ENCODE data around the gene FOLR2. TPM values are rescaled to one million over a fixed set of nuclear protein-coding genes. Genes with fewer than 3 reads are reported as not detected.
"Not testable (repeated sequence)": the region's sequence is repeated elsewhere in the genome, so short reads cannot be mapped to it uniquely, and the experiment has no call there.

Gene FOLR2
- total and polyA plus RNA-seq, 3 donors from 2014 or later: 1.3 to 37.3 (median 8.7) TPM

- no peaks in the 10 kb centered on the region for H3K27me3 ChIP-seq
- no peaks in the 10 kb centered on the region for H3K36me3 ChIP-seq (ENCODE audit: low read depth, missing control alignments)
- H3K4me3 ChIP-seq: no peak overlapping the region
- WGBS, 2 donors: 78 to 92% methylated on average over 2 to 6 of the region's 6 CpGs
- no peaks in the 10 kb centered on the region for H3K9me3 ChIP-seq
- intact Hi-C loops (cut with DNase I; ENCODE audit: low total_unique reads): no loop called here
- TF ChIP-seq CTCF (IDR thresholded peaks at IDR 0.05) (no peak), POLR2A (IDR thresholded peaks at IDR 0.05) (no peak)
- no peaks in the 10 kb centered on the region for H3K4me1 ChIP-seq
- no peak for DNase-seq
- H3K27ac ChIP-seq: no peak overlapping the region
These were observed 38.9 kb upstream of the FOLR2 start for GRCh38 chr11:72177656-72178055.

GRCh38 chr11:72179049-72179803 is 37.4 kb upstream of the FOLR2 start:
- 83 to 87% methylated on average over 7 of the region's 7 CpGs for WGBS, 2 donors
- H3K4me1 ChIP-seq: no peaks in the 10 kb centered on the region
- no peak for DNase-seq

GRCh38 chr11:72179804-72180396 is 36.7 kb upstream of the FOLR2 start:
- Histone ChIP-seq H3K27ac (no peak overlapping the region), H3K9me3 (no peaks in the 10 kb centered on the region), H3K4me1 (no peaks in the 10 kb centered on the region), H3K27me3 (no peaks in the 10 kb centered on the region), H3K36me3 (ENCODE audit: low read depth, missing control alignments) (no peaks in the 10 kb centered on the region), H3K4me3 (no peak overlapping the region)
- WGBS, 2 donors: 83 to 85% methylated on average over 4 of the region's 4 CpGs
- intact Hi-C loops (cut with DNase I; ENCODE audit: low total_unique reads): no loop called here
- no peak for TF ChIP-seq CTCF (IDR thresholded peaks at IDR 0.05)
- TF ChIP-seq POLR2A (IDR thresholded peaks at IDR 0.05): no peak
- DNase-seq: no peak

More at GRCh38 chr11:72179049-72179803, 37.4 kb upstream of the FOLR2 start:
- H3K9me3 ChIP-seq: no peaks in the 10 kb centered on the region
- H3K27me3 ChIP-seq: no peaks in the 10 kb centered on the region
- intact Hi-C loops (cut with DNase I; ENCODE audit: low total_unique reads): no loop called here
- TF ChIP-seq CTCF (IDR thresholded peaks at IDR 0.05): no peak
- TF ChIP-seq POLR2A (IDR thresholded peaks at IDR 0.05): no peak
- no peak overlapping the region for H3K4me3 ChIP-seq
- H3K27ac ChIP-seq: no peak overlapping the region
- H3K36me3 ChIP-seq (ENCODE audit: low read depth, missing control alignments): no peaks in the 10 kb centered on the region

GRCh38 chr11:72180892-72181552 is 35.6 kb upstream of the FOLR2 start:
- H3K36me3 ChIP-seq (ENCODE audit: low read depth, missing control alignments); intact Hi-C loops (cut with DNase I; ENCODE audit: low total_unique reads); H3K27ac ChIP-seq; H3K27me3 ChIP-seq; H3K4me3 ChIP-seq; H3K9me3 ChIP-seq; DNase-seq; H3K4me1 ChIP-seq: not testable (repeated sequence)
- WGBS, 2 donors: 58 to 66% methylated on average over 6 to 7 of the region's 7 CpGs

GRCh38 chr11:72181553-72181958 is 35.0 kb upstream of the FOLR2 start:
- intact Hi-C loops (cut with DNase I; ENCODE audit: low total_unique reads); H3K36me3 ChIP-seq (ENCODE audit: low read depth, missing control alignments); H3K4me1 ChIP-seq; H3K27me3 ChIP-seq; H3K4me3 ChIP-seq; DNase-seq; H3K9me3 ChIP-seq; H3K27ac ChIP-seq: not testable (repeated sequence)
- 85 to 100% methylated on average over 3 of the region's 3 CpGs for WGBS, 2 donors
